ENCODE measurements around the gene KIF3C.

- TF ChIP-seq CTCF (IDR thresholded peaks at IDR 0.05; ENCODE audit: poor library complexity) (no peak), EZH2phosphoT487 (IDR thresholded peaks at IDR 0.05; ENCODE audit: low read depth, severe bottlenecking, unreplicated experiment) (no peak), EZH2 (IDR thresholded peaks at IDR 0.05; ENCODE audit: borderline replicate concordance) (no peak)
Observed at GRCh38 chr2:25977768-25978167, 4.5 kb downstream of the KIF3C start.

Data from hepatocyte (in vitro differentiated cells).